Measurements from ENCODE around the gene WDR70.
"Not testable (repeated sequence)": the region's sequence is repeated elsewhere in the genome, so short reads cannot be mapped to it uniquely, and the experiment has no call there.

WDR70 gene

DNA sequence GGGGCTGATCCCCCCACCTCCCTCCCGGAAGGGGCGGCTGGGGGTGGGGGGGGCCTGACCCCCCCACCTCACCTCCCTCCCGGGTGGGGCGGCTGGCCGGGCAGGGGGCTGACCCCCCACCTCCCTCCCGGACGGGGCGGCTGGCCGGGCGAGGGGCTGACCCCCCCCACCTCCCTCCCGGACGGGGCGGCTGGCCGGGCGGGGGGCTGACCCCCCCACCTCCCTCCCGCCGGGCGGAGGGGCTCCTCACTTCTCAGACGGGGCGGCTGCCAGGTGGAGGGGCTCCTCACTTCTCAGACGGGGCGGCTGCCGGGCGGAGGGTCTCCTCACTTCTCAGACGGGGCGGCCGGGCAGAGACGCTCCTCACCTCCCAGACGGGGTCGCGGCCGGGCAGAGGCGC is 36.3 kb downstream of the WDR70 start:
- not testable (repeated sequence) for H2BK120ac ChIP-seq (ENCODE audit: insufficient read depth, low read length, poor library complexity)

GRCh38 chr5:37417347-37417746 is 38.2 kb downstream of the WDR70 start:
- Histone ChIP-seq H3K27ac (ENCODE audit: low read depth, low read length) (no peak overlapping the region), H3K23ac (ENCODE audit: low read length) (no peak overlapping the region), H4K12ac (ENCODE audit: low read depth, low read length) (no peak overlapping the region), H4K91ac (ENCODE audit: low read depth, low read length) (peak overlapping the region; percentile 14), H3K14ac (ENCODE audit: low read length) (no peak overlapping the region), H3K4ac (ENCODE audit: low read depth, low read length) (no peak overlapping the region), H3K4me1 (ENCODE audit: control insufficient read depth in 1 of 2, insufficient read depth in 2 of 2, low read length in 2 of 2) (no peaks in the 10 kb centered on the region), H3K4me3 (ENCODE audit: low read depth, low read length) (no peak overlapping the region), H3K18ac (ENCODE audit: low read length) (no peak overlapping the region), H3K9ac (ENCODE audit: low read length) (no peak overlapping the region), H2AFZ (ENCODE audit: insufficient read depth, low read length, poor library complexity) (no peak overlapping the region), H3K36me3 (ENCODE audit: control insufficient read depth in 1 of 2, insufficient read depth in 2 of 2, low read length in 2 of 2) (peaks cover 2% of the 10 kb centered on the region in 2 experiments), H3K4me2 (ENCODE audit: low read length) (no peak overlapping the region), H2BK12ac (ENCODE audit: low read length) (no peak overlapping the region), H3K27me3 (ENCODE audit: insufficient read depth, low read length) (no peaks in the 10 kb centered on the region), H3K9me3 (ENCODE audit: insufficient read depth, low read depth, low read length) (no peaks in the 10 kb centered on the region), H3K79me1 (ENCODE audit: low read length) (no peaks in the 10 kb centered on the region), H3K79me2 (ENCODE audit: control insufficient read depth, insufficient read depth, low read length, poor library complexity) (no peaks in the 10 kb centered on the region), H2BK5ac (ENCODE audit: low read depth, low read length, poor library complexity) (no peak overlapping the region), H2BK120ac (ENCODE audit: insufficient read depth, low read length, poor library complexity) (no peak overlapping the region), H4K8ac (ENCODE audit: low read depth, low read length) (no peak overlapping the region), H2AK5ac (ENCODE audit: low read length) (no peak overlapping the region)
- WGBS (ENCODE audit: extremely low coverage, insufficient coverage, insufficient read length): no CpG with 5 or more reads among the region's 9 CpGs
- no peak for DNase-seq

More for the DNA sequence above, 36.3 kb downstream of the WDR70 start:
- H3K79me2 ChIP-seq (ENCODE audit: control insufficient read depth, insufficient read depth, low read length, poor library complexity); H2BK5ac ChIP-seq (ENCODE audit: low read depth, low read length, poor library complexity); H4K8ac ChIP-seq (ENCODE audit: low read depth, low read length); H3K23ac ChIP-seq (ENCODE audit: low read length); H2AFZ ChIP-seq (ENCODE audit: insufficient read depth, low read length, poor library complexity); H4K12ac ChIP-seq (ENCODE audit: low read depth, low read length); H2AK5ac ChIP-seq (ENCODE audit: low read length); H3K4ac ChIP-seq (ENCODE audit: low read depth, low read length); H3K79me1 ChIP-seq (ENCODE audit: low read length); H3K18ac ChIP-seq (ENCODE audit: low read length); H3K27ac ChIP-seq (ENCODE audit: low read depth, low read length); H2BK12ac ChIP-seq (ENCODE audit: low read length); H3K27me3 ChIP-seq (ENCODE audit: insufficient read depth, low read length); H3K9me3 ChIP-seq (ENCODE audit: insufficient read depth, low read depth, low read length); H3K36me3 ChIP-seq (ENCODE audit: control insufficient read depth in 1 of 2, insufficient read depth in 2 of 2, low read length in 2 of 2); H3K14ac ChIP-seq (ENCODE audit: low read length); DNase-seq; H3K4me1 ChIP-seq (ENCODE audit: control insufficient read depth in 1 of 2, insufficient read depth in 2 of 2, low read length in 2 of 2); H3K4me3 ChIP-seq (ENCODE audit: low read depth, low read length); H4K91ac ChIP-seq (ENCODE audit: low read depth, low read length); H3K4me2 ChIP-seq (ENCODE audit: low read length); H3K9ac ChIP-seq (ENCODE audit: low read length): not testable (repeated sequence)
- no CpG with 5 or more reads among the region's 33 CpGs for WGBS (ENCODE audit: extremely low coverage, insufficient coverage, insufficient read length)

DNA sequence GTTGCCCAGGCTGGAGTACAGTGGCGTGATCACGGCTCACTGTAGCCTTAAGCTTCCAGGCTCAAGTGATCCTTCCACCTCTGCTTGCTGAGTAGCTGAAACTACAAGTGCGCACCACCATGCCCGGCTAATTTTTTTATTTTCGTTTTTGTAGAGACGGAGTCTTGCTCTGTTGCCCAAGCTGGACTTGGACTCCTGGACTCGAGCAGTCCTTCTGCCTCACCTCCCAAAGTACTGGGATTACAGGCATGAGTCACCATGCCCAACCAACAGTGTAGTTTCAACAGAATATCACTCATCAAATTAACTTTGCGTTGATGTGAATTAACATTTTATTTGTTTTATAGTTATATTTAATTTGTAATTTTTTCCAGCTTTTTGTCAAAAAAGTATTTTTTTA is 45.3 kb downstream of the WDR70 start:
- H3K23ac ChIP-seq (ENCODE audit: low read length): no peak overlapping the region
- no peaks in the 10 kb centered on the region for H3K27me3 ChIP-seq (ENCODE audit: insufficient read depth, low read length)
- H3K9ac ChIP-seq (ENCODE audit: low read length): no peak overlapping the region
- H4K12ac ChIP-seq (ENCODE audit: low read depth, low read length): no peak overlapping the region
- H3K4me3 ChIP-seq (ENCODE audit: low read depth, low read length): no peak overlapping the region
- H3K79me2 ChIP-seq (ENCODE audit: control insufficient read depth, insufficient read depth, low read length, poor library complexity): no peaks in the 10 kb centered on the region
- H3K36me3 ChIP-seq (ENCODE audit: control insufficient read depth in 1 of 2, insufficient read depth in 2 of 2, low read length in 2 of 2): peaks cover 4 to 6% of the 10 kb centered on the region in 2 experiments
- no peaks in the 10 kb centered on the region for H3K9me3 ChIP-seq (ENCODE audit: insufficient read depth, low read depth, low read length)
- no peak overlapping the region for H2AK5ac ChIP-seq (ENCODE audit: low read length)
- no peak overlapping the region for H3K18ac ChIP-seq (ENCODE audit: low read length)
- H4K8ac ChIP-seq (ENCODE audit: low read depth, low read length): no peak overlapping the region
- no peak overlapping the region for H2AFZ ChIP-seq (ENCODE audit: insufficient read depth, low read length, poor library complexity)
- no peak overlapping the region for H3K4me2 ChIP-seq (ENCODE audit: low read length)
- no CpG with 5 or more reads among the region's 8 CpGs for WGBS (ENCODE audit: extremely low coverage, insufficient coverage, insufficient read length)
- no peak overlapping the region for H3K4ac ChIP-seq (ENCODE audit: low read depth, low read length)
- H4K91ac ChIP-seq (ENCODE audit: low read depth, low read length): no peak overlapping the region
- no peak for DNase-seq
- no peak overlapping the region for H2BK12ac ChIP-seq (ENCODE audit: low read length)
- H2BK120ac ChIP-seq (ENCODE audit: insufficient read depth, low read length, poor library complexity): no peak overlapping the region
- H3K79me1 ChIP-seq (ENCODE audit: low read length): no peaks in the 10 kb centered on the region
- no peaks in the 10 kb centered on the region for H3K4me1 ChIP-seq (ENCODE audit: control insufficient read depth in 1 of 2, insufficient read depth in 2 of 2, low read length in 2 of 2)
- H3K14ac ChIP-seq (ENCODE audit: low read length): no peak overlapping the region
- no peak overlapping the region for H3K27ac ChIP-seq (ENCODE audit: low read depth, low read length)
- H2BK5ac ChIP-seq (ENCODE audit: low read depth, low read length, poor library complexity): no peak overlapping the region

DNA sequence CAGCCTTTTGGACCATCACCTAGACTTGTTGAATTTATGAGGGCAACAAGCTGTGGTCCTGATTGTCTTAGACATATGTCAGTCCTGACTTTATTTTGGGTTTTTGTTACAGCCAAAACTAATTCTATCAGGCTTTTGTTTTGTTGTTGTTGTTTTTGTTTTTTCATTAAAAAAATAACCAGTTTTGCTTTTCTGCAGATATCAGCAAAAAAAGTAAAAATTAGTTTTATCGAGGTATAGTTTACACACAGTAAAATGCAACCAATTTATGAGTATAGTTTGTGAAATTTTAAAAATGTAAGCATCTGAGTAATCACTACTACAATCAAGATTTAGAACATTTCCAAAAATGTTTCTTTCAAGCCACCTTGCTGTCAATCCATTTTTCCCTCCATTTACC is 48.9 kb downstream of the WDR70 start:
- WGBS (ENCODE audit: extremely low coverage, insufficient coverage, insufficient read length): no CpG with 5 or more reads among the region's 1 CpG
- Histone ChIP-seq H2BK12ac (ENCODE audit: low read length) (no peak overlapping the region), H3K79me1 (ENCODE audit: low read length) (no peaks in the 10 kb centered on the region), H3K9me3 (ENCODE audit: insufficient read depth, low read depth, low read length) (no peaks in the 10 kb centered on the region), H2AFZ (ENCODE audit: insufficient read depth, low read length, poor library complexity) (no peak overlapping the region), H3K23ac (ENCODE audit: low read length) (no peak overlapping the region), H3K4me3 (ENCODE audit: low read depth, low read length) (no peak overlapping the region), H3K14ac (ENCODE audit: low read length) (no peak overlapping the region), H3K18ac (ENCODE audit: low read length) (no peak overlapping the region), H3K4me2 (ENCODE audit: low read length) (no peak overlapping the region), H4K12ac (ENCODE audit: low read depth, low read length) (no peak overlapping the region), H3K27me3 (ENCODE audit: insufficient read depth, low read length) (no peaks in the 10 kb centered on the region), H4K91ac (ENCODE audit: low read depth, low read length) (no peak overlapping the region), H4K8ac (ENCODE audit: low read depth, low read length) (no peak overlapping the region), H3K79me2 (ENCODE audit: control insufficient read depth, insufficient read depth, low read length, poor library complexity) (no peaks in the 10 kb centered on the region), H3K27ac (ENCODE audit: low read depth, low read length) (no peak overlapping the region), H2BK5ac (ENCODE audit: low read depth, low read length, poor library complexity) (no peak overlapping the region), H2AK5ac (ENCODE audit: low read length) (no peak overlapping the region), H2BK120ac (ENCODE audit: insufficient read depth, low read length, poor library complexity) (no peak overlapping the region), H3K36me3 (ENCODE audit: control insufficient read depth in 1 of 2, insufficient read depth in 2 of 2, low read length in 2 of 2) (peaks cover 4 to 6% of the 10 kb centered on the region in 2 experiments), H3K9ac (ENCODE audit: low read length) (no peak overlapping the region), H3K4ac (ENCODE audit: low read depth, low read length) (no peak overlapping the region), H3K4me1 (ENCODE audit: control insufficient read depth in 1 of 2, insufficient read depth in 2 of 2, low read length in 2 of 2) (no peaks in the 10 kb centered on the region)
- peak in 1 of 2 donors; percentile 52 for DNase-seq
